ENCODE results near the gene MLST8. TPM values are rescaled to one million over a fixed set of nuclear protein-coding genes. Genes with fewer than 3 reads are reported as not detected.

MLST8 gene
- total and polyA plus RNA-seq, 3 experiments from 2014 or later, result 30.8 to 76.8 (median 75.4) TPM

DNA sequence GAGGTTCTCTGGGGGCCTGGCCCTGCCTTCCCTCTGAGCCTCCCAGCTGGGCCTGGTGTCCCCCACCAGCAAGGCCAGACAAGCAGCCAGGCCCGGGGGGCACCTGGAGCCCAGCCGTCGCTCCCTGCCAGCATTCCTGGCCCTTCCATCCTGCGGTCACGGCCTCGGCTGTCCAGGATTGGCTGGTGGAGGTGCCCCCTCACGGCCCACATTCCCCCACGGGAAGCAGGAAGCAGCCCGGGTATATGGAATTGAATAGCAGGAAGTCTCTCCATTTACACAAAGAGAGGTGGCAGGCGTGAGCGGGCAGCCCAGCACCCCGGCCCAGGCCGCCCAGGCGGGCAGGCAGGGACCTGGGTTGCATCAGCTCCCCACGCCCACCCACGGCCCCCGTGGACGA, 35.2 kb upstream of the MLST8 start:
- Mint-ChIP-seq H3K4me3 (no peak overlapping the region), H3K9me3 (no peaks in the 10 kb centered on the region), H3K4me1 (no peaks in the 10 kb centered on the region), H3K27ac (no peak overlapping the region), H3K27me3 (no peaks in the 10 kb centered on the region), H3K36me3 (peaks cover 0 to 37% (median 1%) of the 10 kb centered on the region in 3 donors)
- POLR2A ChIA-PET, result no interaction called here
- no peak overlapping the region for H3K27ac ChIP-seq (ENCODE audit: low read depth, low read length)
- no peak for DNase-seq
- CTCF ChIA-PET, result no interaction called here
- no peaks in the 10 kb centered on the region for H3K9me3 ChIP-seq (ENCODE audit: low read length)
- no peak overlapping the region for H3K4me3 ChIP-seq (ENCODE audit: low read length)
- peaks cover 9% of the 10 kb centered on the region for H3K36me3 ChIP-seq (ENCODE audit: insufficient read depth, low read length)
- H3K4me1 ChIP-seq (ENCODE audit: insufficient read depth, low read length), result no peaks in the 10 kb centered on the region
- no peaks in the 10 kb centered on the region for H3K27me3 ChIP-seq (ENCODE audit: insufficient read depth, low read length, poor library complexity, severe bottlenecking)

DNA sequence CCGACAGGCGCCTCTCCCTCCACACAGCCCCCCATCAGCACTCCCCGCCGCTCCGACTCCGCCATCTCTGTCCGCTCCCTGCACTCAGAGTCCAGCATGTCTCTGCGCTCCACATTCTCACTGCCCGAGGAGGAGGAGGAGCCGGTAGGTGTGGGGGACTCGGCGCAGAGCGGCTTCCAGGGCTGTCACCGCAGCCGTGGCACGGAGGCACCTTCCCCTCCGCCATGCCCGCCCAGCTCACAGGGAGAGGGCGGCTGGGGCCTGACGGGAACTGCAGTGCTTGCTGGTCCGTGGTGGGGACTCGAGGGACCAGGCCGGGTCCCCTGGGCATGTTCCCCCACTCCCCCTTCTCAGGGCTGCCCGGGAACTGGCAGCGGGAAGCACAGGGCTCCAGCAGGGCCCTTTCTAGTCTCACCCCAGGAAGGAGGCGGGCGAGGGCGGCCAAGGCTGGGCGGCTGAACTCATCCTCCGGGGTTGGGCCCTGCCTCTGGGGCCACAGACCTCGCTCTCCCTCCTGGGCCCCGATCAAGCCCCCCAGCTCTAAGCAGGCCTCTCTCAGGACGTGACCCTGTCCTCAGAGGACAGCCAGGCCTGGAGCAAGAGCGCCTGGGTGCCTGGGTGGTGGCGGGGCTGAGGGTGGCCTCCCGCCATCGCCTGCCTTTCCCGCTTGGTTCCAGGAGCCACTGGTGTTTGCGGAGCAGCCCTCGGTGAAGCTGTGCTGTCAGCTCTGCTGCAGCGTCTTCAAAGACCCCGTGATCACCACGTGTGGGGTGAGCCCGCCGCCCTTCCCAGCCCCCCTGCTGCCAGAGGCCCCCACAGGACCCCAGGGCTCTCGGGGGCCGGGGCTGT, 34.4 kb upstream of the MLST8 start:
- Mint-ChIP-seq H3K4me1 (no peaks in the 10 kb centered on the region), H3K27ac (no peak overlapping the region), H3K4me3 (no peak overlapping the region), H3K36me3 (peaks cover 0 to 42% (median 1%) of the 10 kb centered on the region in 3 donors), H3K27me3 (no peaks in the 10 kb centered on the region), H3K9me3 (no peaks in the 10 kb centered on the region)
- H3K4me1 ChIP-seq (ENCODE audit: insufficient read depth, low read length), result no peaks in the 10 kb centered on the region
- H3K27ac ChIP-seq (ENCODE audit: low read depth, low read length), result no peak overlapping the region
- DNase-seq, result no peak
- H3K9me3 ChIP-seq (ENCODE audit: low read length), result no peaks in the 10 kb centered on the region
- peaks cover 14% of the 10 kb centered on the region for H3K36me3 ChIP-seq (ENCODE audit: insufficient read depth, low read length)
- ChIA-PET CTCF (interaction anchor here (1.4 kb wide), 1 partner anchor 24 kb away, joined by 4 read pairs; no protein-coding TSS in a partner anchor), POLR2A (interaction anchor here (0.6 kb wide), 1 partner anchor 24 kb away, joined by 5 read pairs; no protein-coding TSS in a partner anchor)
- no peak overlapping the region for H3K4me3 ChIP-seq (ENCODE audit: low read length)
- no peaks in the 10 kb centered on the region for H3K27me3 ChIP-seq (ENCODE audit: insufficient read depth, low read length, poor library complexity, severe bottlenecking)

DNA sequence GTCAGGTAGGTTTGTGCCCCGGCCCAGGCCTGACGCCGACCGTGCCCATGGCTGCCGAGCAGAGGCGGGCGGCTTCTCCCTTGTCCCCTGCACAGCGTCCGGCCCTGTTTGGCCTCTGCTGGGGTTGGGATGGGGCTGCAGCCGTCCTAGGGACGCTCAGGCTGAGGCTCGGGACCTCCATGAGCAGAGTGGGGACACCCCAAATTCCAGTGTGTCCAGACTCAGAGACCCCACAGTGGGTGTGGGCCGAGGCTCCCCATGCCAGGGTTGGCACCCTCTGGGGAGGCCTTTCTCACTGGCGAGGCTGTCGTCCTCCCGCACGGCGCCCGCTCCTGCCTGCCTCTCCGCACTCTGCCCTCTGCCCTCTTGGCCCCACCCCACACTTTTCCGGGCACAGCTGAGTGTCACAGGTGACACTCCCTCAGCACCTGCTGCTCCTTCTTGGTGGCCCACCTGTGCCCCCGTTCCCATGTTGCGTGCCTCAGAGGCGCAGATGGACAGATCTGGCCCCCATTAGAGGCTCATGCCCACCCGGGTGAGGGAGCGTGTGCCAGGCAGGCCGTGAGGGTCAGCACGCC, 33.6 kb upstream of the MLST8 start:
- Mint-ChIP-seq H3K27ac (no peak overlapping the region), H3K4me1 (no peaks in the 10 kb centered on the region), H3K27me3 (no peaks in the 10 kb centered on the region), H3K4me3 (no peak overlapping the region), H3K36me3 (peaks cover 0 to 44% (median 1%) of the 10 kb centered on the region in 3 donors), H3K9me3 (no peaks in the 10 kb centered on the region)
- Histone ChIP-seq H3K9me3 (ENCODE audit: low read length) (no peaks in the 10 kb centered on the region), H3K27me3 (ENCODE audit: insufficient read depth, low read length, poor library complexity, severe bottlenecking) (no peaks in the 10 kb centered on the region), H3K4me1 (ENCODE audit: insufficient read depth, low read length) (no peaks in the 10 kb centered on the region), H3K4me3 (ENCODE audit: low read length) (no peak overlapping the region), H3K27ac (ENCODE audit: low read depth, low read length) (no peak overlapping the region), H3K36me3 (ENCODE audit: insufficient read depth, low read length) (peaks cover 18% of the 10 kb centered on the region)
- ChIA-PET CTCF (interaction anchor here (1.4 kb wide), 1 partner anchor 23 kb away, joined by 4 read pairs; no protein-coding TSS in a partner anchor), POLR2A (no interaction called here)
- no peak for DNase-seq

DNA sequence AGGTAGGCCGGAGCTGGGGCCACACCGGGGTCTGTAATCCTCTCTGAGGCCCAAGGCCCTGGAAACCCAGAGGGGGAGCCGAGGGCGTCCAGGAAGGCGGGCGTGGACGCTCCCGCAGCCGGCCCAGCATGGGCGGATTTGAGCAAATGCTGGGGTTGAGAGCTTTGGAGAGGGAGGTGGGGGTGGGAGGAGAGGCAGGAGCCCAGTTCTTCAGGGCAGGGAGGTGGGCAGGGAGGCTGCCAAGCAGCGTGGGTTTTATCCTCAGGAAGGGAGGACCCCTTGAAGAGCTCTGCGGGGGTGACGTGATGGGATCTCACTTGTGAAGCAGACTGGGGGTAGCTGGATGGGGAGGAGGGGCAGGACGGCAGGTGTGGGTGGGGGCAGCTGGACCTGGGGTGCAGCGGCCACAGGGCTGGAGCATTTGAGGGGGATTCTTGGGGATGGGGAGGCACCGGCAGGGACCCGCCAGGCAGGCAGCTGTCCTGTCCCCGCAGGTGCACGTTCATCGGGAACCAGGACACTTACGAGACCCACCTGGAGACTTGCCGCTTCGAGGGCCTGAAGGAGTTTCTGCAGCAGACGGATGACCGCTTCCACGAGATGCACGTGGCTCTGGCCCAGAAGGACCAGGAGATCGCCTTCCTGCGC, 32.4 kb upstream of the MLST8 start:
- Histone ChIP-seq H3K36me3 (ENCODE audit: insufficient read depth, low read length) (peaks cover 18% of the 10 kb centered on the region), H3K4me1 (ENCODE audit: insufficient read depth, low read length) (no peaks in the 10 kb centered on the region), H3K27ac (ENCODE audit: low read depth, low read length) (no peak overlapping the region), H3K27me3 (ENCODE audit: insufficient read depth, low read length, poor library complexity, severe bottlenecking) (no peaks in the 10 kb centered on the region), H3K9me3 (ENCODE audit: low read length) (no peaks in the 10 kb centered on the region), H3K4me3 (ENCODE audit: low read length) (no peak overlapping the region)
- H3K27me3 Mint-ChIP-seq, result no peaks in the 10 kb centered on the region
- no peaks in the 10 kb centered on the region for H3K4me1 Mint-ChIP-seq
- no peaks in the 10 kb centered on the region for H3K9me3 Mint-ChIP-seq
- H3K27ac Mint-ChIP-seq, result no peak overlapping the region
- ChIA-PET POLR2A (interaction anchor here (0.6 kb wide), 1 partner anchor 168 kb away, joined by 3 read pairs; no protein-coding TSS in a partner anchor), CTCF (no interaction called here)
- H3K4me3 Mint-ChIP-seq, result no peak overlapping the region
- DNase-seq, result no peak
- H3K36me3 Mint-ChIP-seq, result peaks cover 0 to 48% (median 1%) of the 10 kb centered on the region in 3 donors

DNA sequence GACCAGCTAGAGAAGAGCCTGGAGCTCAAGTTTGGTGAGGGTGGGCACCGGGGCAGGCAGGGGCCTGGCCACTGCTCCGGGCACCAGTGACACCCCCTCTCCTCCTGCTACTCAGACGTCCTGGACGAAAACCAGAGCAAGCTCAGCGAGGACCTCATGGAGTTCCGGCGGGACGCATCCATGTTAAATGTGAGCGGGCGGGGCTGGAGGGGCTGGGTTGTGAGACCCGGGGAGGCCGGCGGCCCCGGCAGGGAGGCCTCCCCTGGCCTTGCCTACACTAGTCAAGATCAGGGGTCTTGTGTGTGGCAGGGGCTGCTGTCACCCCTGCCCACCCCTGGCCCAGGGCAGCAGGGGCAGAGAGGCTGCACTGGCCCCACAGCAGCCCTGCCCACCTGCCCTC, 31.9 kb upstream of the MLST8 start:
- Mint-ChIP-seq H3K4me1 (no peaks in the 10 kb centered on the region), H3K36me3 (peaks cover 0 to 43% (median 1%) of the 10 kb centered on the region in 3 donors), H3K4me3 (no peak overlapping the region), H3K27ac (no peak overlapping the region), H3K27me3 (no peaks in the 10 kb centered on the region), H3K9me3 (no peaks in the 10 kb centered on the region)
- peaks cover 18% of the 10 kb centered on the region for H3K36me3 ChIP-seq (ENCODE audit: insufficient read depth, low read length)
- no peaks in the 10 kb centered on the region for H3K9me3 ChIP-seq (ENCODE audit: low read length)
- no peak overlapping the region for H3K27ac ChIP-seq (ENCODE audit: low read depth, low read length)
- DNase-seq, result no peak
- CTCF ChIA-PET, result no interaction called here
- no peaks in the 10 kb centered on the region for H3K4me1 ChIP-seq (ENCODE audit: insufficient read depth, low read length)
- no peaks in the 10 kb centered on the region for H3K27me3 ChIP-seq (ENCODE audit: insufficient read depth, low read length, poor library complexity, severe bottlenecking)
- H3K4me3 ChIP-seq (ENCODE audit: low read length), result no peak overlapping the region
- POLR2A ChIA-PET, result no interaction called here

DNA sequence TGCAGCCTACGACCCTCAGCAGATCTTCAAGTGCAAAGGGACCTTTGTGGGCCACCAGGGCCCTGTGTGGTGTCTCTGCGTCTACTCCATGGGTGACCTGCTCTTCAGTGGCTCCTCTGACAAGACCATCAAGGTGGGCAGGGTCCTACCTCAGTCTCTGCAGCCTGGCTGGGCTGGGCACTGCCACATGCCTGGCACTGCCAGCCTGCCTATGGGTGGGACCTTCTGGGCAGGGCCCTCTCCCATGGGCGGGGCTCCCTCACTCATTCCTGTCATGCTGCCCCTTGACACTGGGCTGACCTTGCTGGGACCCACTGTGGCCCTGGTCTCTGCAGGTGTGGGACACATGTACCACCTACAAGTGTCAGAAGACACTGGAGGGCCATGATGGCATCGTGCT, 31.3 kb upstream of the MLST8 start:
- Mint-ChIP-seq H3K4me3 (no peak overlapping the region), H3K9me3 (no peaks in the 10 kb centered on the region), H3K4me1 (no peaks in the 10 kb centered on the region), H3K27ac (no peak overlapping the region), H3K27me3 (no peaks in the 10 kb centered on the region), H3K36me3 (peaks cover 0 to 40% (median 1%) of the 10 kb centered on the region in 3 donors)
- no peaks in the 10 kb centered on the region for H3K9me3 ChIP-seq (ENCODE audit: low read length)
- H3K4me3 ChIP-seq (ENCODE audit: low read length), result no peak overlapping the region
- no peak for DNase-seq
- H3K27ac ChIP-seq (ENCODE audit: low read depth, low read length), result no peak overlapping the region
- ChIA-PET CTCF (interaction anchor here (1.5 kb wide), 1 partner anchor 21 kb away, joined by 4 read pairs; no protein-coding TSS in a partner anchor), POLR2A (no interaction called here)
- H3K4me1 ChIP-seq (ENCODE audit: insufficient read depth, low read length), result no peaks in the 10 kb centered on the region
- no peaks in the 10 kb centered on the region for H3K27me3 ChIP-seq (ENCODE audit: insufficient read depth, low read length, poor library complexity, severe bottlenecking)
- H3K36me3 ChIP-seq (ENCODE audit: insufficient read depth, low read length), result peaks cover 18% of the 10 kb centered on the region

DNA sequence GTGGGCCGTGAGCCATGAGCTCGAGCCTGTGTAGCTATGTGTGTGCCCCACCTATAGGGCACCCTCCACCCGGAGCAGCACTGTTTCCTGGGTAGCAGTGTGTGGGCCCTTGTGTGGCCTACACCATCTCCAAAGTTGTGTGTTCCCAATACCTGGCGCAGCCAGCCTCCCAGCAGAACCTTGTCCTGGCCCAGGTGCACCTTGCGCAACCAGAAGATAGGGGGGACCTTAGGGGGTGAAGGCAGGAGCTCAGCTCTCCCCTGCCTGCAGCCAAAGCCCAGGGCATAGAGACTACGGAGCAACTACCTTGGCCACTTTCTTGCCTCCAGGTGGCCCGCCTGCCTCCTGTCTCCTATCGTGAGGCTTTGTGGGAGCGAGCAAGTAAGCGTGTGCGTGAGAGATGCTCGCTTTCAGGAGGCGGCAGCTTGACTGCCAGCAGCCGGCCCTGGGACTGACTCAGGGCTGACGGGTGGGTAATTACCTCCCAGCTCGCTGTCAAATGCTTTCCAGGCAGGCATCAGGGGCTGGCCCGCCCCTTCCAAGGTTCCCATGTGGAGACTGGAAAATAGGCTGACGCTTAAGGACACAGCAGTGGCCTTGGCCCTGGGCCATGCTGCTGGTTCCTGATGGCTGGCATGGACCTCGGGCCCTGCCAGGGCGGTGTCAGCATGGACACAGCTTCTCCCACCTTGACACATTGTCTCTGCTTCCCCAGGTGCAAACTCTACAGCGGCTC, 30.7 kb upstream of the MLST8 start:
- no peak overlapping the region for H3K4me3 ChIP-seq (ENCODE audit: low read length)
- peaks cover 18% of the 10 kb centered on the region for H3K36me3 ChIP-seq (ENCODE audit: insufficient read depth, low read length)
- H3K4me3 Mint-ChIP-seq, result no peak overlapping the region
- no peaks in the 10 kb centered on the region for H3K9me3 ChIP-seq (ENCODE audit: low read length)
- ChIA-PET POLR2A (interaction anchor here (0.5 kb wide), 1 partner anchor 32 kb away, joined by 3 read pairs; no protein-coding TSS in a partner anchor), CTCF (interaction anchor here (1.5 kb wide), 1 partner anchor 20 kb away, joined by 4 read pairs; no protein-coding TSS in a partner anchor)
- H3K27ac ChIP-seq (ENCODE audit: low read depth, low read length), result no peak overlapping the region
- H3K27me3 Mint-ChIP-seq, result no peaks in the 10 kb centered on the region
- H3K4me1 ChIP-seq (ENCODE audit: insufficient read depth, low read length), result no peaks in the 10 kb centered on the region
- H3K36me3 Mint-ChIP-seq, result peaks cover 0 to 40% (median 1%) of the 10 kb centered on the region in 3 donors
- H3K27ac Mint-ChIP-seq, result no peak overlapping the region
- no peaks in the 10 kb centered on the region for H3K9me3 Mint-ChIP-seq
- no peak for DNase-seq
- H3K4me1 Mint-ChIP-seq, result no peaks in the 10 kb centered on the region
- no peaks in the 10 kb centered on the region for H3K27me3 ChIP-seq (ENCODE audit: insufficient read depth, low read length, poor library complexity, severe bottlenecking)
